ENCODE measurements around the gene MKRN1.
"Not testable (repeated sequence)": the region's sequence is repeated elsewhere in the genome, so short reads cannot be mapped to it uniquely, and the experiment has no call there.

The MKRN1 gene, protein sequence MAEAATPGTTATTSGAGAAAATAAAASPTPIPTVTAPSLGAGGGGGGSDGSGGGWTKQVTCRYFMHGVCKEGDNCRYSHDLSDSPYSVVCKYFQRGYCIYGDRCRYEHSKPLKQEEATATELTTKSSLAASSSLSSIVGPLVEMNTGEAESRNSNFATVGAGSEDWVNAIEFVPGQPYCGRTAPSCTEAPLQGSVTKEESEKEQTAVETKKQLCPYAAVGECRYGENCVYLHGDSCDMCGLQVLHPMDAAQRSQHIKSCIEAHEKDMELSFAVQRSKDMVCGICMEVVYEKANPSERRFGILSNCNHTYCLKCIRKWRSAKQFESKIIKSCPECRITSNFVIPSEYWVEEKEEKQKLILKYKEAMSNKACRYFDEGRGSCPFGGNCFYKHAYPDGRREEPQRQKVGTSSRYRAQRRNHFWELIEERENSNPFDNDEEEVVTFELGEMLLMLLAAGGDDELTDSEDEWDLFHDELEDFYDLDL

DNA sequence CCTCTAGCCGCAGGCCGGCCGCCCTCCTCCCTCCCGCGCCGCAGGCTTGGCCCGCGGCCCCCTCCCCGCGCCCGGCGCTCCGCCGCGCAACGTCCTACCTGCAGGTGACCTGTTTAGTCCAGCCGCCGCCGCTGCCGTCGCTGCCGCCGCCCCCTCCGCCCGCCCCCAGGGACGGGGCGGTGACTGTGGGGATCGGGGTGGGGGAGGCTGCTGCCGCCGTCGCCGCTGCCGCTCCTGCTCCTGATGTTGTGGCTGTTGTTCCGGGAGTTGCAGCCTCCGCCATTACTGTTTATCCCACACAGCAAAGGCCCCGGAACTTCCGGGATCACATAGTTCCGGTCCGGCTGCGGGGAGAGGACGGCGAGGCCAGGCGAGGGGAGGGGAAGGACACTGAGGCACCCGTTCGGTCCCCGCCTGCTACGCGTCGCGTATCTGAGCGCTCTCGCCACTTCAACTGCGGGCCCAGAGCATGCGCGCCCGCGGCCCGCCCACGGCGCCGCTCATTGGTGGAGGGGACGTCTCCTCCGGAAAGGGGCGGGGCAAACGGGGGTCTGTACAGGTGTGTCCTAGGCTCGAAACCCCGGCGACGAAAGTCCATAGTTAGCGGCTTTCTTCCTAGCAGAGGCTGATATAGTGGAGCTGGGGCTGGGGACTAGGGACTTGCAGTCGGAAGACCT, at the start of gene MKRN1:
MKRN1 (minus strand) TSS at position 444 of the 677 bp plus-strand sequence; CDS start at position 283, 161 bp downstream.
- DNase-seq (ENCODE audit: low read depth, low spot score), result peak; percentile 79
- H3K27ac ChIP-seq, result peak within 1 kb of the TSS; percentile 90

DNA sequence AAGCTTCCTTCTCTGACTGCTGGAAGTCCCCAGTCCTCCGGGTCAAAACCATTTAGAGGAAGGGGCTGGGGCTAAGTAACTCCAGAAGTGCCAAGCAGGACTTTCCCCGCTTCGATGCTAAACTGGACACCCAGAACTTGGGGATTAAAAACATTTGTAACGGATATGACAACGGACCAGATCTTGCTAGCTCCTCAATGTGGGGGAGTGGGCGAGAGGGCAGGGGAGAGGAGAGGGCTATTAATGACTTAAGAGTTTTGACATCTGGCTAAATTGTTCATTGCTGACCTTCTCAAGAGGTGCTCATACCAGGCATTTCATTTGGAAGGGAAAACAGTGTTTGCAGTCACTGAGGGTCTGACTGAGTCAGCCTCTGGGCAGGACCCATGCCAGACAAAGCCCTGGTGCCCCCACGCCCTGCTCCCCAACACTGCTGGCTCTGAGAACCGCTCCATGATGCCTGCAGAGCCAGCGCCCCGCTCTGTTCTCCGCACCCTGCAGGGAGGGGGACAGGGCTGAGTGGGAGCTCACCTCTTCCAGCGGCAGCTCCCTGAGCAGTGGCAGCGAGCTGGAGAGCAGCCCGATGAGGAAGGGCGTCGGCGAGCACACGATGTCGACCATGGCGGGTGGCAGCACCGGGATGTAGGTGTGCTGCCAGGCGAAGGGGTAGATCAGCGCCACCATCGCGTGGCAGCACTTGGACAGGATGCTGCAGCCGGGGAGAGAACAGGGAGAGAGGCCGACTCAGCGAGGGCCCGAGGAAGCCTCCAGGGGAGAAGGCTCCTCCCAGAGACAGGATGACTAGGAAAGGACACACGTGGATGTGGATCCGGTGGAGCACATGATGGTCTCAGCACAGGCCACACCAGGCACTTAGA, 47.7 kb upstream of the MKRN1 start:
- DNase-seq (ENCODE audit: low read depth, low spot score), result no peak

GRCh38 chr7:140526214-140526613, 46.9 kb upstream of the MKRN1 start:
- DNase-seq (ENCODE audit: low read depth, low spot score), result no peak
- H3K27ac ChIP-seq, result no peak overlapping the region

More for the DNA sequence above, 47.7 kb upstream of the MKRN1 start:
- H3K27ac ChIP-seq, result no peak overlapping the region

GRCh38 chr7:140525743-140526142, 46.4 kb upstream of the MKRN1 start:
- H3K27ac ChIP-seq, result no peak overlapping the region
- DNase-seq (ENCODE audit: low read depth, low spot score), result no peak

- no peak for DNase-seq (ENCODE audit: low read depth, low spot score)
- H3K27ac ChIP-seq, result no peak overlapping the region
Observed at GRCh38 chr7:140521421-140521820, 42.1 kb upstream of the MKRN1 start.

DNA sequence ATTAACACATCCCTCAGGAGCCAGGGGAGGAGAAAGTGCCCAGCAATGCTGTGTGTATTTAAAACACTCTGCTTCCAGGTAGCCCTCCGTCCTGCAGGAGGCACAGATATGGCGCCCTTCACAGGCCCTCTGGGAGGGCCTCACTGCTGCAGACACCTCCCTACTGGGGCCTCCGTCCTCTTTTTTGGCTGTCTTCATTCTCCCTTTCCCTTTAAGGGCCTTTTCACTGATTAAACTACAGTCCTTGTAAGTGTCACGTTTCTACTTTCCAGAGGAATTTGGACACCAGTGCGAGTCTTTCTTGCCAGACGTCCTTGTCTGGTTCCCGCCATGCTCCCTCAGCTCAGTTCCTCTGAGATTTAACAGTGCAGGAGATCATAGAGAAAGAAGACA, 39.7 kb upstream of the MKRN1 start:
- no peak overlapping the region for H3K27ac ChIP-seq

DNA sequence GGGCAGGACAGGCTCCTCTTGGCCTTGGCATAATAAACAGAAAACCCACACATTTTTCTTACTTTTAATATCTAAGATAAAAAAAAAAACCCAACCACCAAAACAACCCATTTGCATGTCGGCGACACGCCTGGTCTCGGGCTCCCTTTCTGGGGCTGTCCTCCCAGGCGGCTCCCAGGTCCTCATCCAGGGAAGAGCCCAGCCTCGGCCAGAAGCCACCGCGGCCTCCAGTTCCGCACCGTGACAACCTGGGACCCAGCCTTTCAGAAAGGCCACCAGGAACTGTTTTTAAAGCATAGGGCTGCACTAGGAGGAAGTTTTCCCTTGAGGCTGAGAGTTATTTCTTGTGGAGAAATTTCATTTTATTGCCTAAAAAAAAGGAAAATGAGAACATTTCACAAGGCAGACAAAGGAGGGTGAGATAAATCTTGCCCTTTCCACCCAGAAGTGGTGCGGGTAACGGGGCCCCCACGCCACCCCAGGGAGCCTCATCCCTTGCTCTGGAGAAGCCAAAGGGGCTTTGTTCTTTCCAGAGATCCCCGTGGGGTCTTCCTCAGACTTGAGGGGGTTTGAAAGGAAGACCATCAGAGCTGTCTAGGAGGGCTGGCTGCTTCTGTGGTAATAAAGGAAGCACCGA, 39.2 kb upstream of the MKRN1 start:
- no peak for DNase-seq (ENCODE audit: low read depth, low spot score)
- no peak overlapping the region for H3K27ac ChIP-seq

More for the DNA sequence above, 39.7 kb upstream of the MKRN1 start:
- no peak for DNase-seq (ENCODE audit: low read depth, low spot score)

DNA sequence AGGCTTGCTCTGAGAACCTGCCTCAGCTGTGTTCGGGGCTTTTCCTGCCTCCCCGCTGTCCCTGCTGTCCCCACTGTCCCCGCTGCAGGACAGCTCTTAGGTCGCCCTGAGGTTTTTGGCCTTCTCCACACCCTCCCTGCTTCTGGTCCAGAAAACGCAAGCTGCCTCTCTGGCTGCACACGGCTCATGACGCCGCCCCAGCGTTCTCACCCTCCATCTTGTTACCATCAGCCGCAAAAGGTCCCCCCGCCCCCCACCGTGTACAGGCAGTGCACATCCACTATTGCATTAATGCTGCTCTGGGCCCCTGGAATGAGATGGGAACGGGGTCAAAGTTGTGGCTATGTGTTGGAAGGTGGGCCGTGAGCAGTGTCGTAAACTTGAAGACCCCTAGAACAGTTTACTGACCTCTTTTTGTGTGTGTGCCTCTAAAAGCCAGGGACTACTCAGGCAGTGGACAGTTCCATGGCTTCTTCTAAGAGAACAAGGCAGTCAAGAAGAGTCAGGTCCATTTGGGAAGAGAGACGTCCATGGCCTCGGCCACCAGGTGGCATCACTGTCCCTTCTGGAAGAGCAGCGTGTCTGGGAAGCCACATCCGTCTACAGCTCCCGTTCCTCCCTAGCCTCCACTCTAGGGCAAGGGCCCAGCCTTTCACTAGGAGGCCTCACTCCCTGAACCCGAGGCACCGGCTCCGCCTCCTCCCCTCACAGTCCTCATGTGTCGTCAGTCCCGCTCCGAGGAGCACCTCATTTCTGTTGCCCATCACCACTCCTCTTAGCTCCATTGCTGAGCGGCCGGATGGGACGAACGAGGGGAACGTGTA, 38.5 kb upstream of the MKRN1 start:
- H3K27ac ChIP-seq, result no peak overlapping the region

GRCh38 chr7:140512317-140513000, 33.2 kb upstream of the MKRN1 start:
- DNase-seq (ENCODE audit: low read depth, low spot score), result no peak
- H3K27ac ChIP-seq, result no peak overlapping the region

More for the DNA sequence above, 38.5 kb upstream of the MKRN1 start:
- no peak for DNase-seq (ENCODE audit: low read depth, low spot score)

GRCh38 chr7:140509789-140510188, 30.5 kb upstream of the MKRN1 start:
- no peak overlapping the region for H3K27ac ChIP-seq

DNA sequence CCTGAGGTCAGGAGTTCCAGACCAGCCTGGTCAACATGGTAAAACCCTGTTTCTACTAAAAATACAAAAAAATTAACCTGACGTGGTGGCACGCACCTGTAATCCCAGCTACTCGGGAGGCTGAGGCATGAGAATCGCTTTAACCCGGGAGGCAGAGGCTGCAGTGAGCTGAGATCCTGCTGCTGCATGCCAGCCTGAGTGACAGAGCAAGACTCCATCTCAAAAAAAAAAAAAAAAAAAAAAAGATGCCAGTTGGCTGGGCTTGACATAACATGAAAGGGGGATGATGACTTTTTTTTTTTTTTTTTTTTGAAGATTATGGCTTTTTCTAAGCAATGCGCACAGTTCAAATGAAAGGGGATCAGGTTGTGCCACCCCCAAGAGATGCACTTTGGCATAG, 28.3 kb upstream of the MKRN1 start:
- not testable (repeated sequence) for DNase-seq (ENCODE audit: low read depth, low spot score); H3K27ac ChIP-seq

More at GRCh38 chr7:140509789-140510188, 30.5 kb upstream of the MKRN1 start:
- no peak for DNase-seq (ENCODE audit: low read depth, low spot score)

DNA sequence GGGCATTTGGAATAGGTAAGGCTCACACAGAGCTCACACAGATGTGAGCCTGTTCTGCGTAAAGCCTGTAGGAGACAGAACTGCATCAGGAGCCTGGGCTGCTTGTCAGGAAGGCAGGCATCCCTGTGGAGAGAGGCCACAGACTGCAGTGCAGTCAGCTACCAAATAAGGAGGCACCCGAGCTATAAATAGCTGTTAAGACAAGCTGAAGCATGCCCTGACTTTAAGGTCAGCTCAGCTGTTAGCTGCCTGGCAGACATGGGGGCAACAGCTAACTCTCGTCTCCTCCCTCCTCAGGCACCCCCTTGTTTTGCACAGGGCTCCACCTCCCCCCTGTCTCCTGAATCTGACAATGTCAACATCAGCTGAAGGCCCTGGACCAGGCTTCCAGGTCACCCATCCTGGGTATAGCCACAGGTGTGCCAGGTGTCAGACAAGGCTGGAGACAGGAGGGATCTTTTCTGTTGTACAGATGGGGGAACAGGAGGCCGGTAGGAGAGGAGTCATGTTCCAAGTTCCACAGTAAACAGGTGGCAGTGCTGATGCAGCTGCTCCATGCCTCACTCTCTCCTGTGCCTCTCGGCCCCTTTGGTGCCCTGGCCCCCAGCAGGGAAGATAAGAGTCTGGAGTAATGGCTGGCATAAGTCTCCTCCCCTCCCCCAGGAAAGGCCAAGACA, 27.6 kb upstream of the MKRN1 start:
- no peak for DNase-seq (ENCODE audit: low read depth, low spot score)
- no peak overlapping the region for H3K27ac ChIP-seq

DNA sequence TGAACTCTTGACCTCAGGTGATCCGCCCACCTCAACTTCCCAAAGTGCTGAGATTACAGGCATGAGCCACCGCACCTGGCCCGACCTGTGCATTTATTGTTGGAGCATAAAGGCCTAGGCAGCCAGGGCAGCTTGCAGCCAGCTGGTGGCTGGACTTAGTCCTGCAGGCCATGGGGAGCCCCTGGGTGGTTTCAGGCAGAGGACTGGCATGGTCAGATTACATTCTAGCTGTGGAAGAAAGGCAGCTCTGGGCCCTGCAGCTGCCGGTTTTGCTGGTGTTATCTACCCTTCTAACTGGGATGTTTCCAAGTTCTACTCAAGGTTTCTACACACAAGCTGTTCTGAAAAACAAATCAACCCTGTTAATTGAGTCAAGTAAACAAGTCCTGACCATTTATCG, 22.7 kb upstream of the MKRN1 start:
- no peak for DNase-seq (ENCODE audit: low read depth, low spot score)
- no peak overlapping the region for H3K27ac ChIP-seq

GRCh38 chr7:140497807-140498206, 18.5 kb upstream of the MKRN1 start:
- H3K27ac ChIP-seq; DNase-seq (ENCODE audit: low read depth, low spot score): not testable (repeated sequence)

DNA sequence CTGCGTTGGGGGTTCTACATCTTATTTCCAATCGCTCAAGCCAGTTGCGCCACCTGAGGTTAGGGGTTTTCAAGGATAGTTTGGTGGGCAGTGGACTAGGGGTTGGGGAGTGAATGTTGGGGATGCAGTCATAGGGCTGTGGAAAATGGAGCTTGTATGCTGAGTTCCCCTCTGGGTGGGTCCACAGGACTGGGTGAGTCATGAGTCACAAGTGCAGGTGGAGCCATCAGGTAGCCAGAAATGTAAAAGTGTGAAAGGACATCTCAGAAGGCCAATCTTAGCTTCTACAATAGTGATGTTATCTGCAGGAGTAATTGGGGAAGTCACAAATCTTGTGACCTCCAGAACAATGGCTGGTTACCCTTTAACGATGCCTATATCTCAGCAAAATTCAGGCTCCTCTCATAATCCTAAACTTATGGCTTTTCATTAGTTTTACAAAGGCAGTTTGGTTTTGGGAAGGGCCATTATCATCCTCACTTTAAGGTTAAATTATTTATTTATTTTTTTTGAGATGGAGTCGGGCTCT, 18.0 kb upstream of the MKRN1 start:
- no peak overlapping the region for H3K27ac ChIP-seq
- DNase-seq (ENCODE audit: low read depth, low spot score), result no peak

DNA sequence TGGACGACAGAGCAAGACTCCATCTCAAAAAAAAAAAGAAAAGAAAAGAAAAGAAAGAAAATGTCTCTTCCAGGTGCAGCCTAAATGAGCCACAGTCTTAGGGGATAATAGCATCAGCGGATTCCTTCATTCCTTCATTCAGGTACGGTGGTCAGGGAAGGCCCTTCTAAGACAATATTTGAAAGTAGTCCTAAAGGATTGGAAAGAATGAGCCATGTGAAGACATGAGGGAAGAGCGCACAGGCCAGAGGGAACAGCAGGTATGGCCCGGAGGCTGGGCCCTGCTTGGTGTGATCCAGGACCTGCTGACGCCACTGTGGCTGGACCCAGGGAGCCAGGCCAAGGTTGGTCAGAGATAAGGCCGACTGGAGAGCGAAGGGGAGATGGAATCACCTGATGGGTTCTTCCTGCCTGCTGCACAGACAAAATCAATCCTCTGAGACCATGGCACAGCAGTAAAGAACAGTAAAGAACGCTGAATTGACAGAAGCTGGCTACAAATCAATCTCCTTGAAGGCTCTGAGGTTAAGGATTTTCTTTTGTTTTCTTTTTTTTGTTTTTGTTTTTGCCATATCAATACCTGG, 16.3 kb upstream of the MKRN1 start:
- no peak overlapping the region for H3K27ac ChIP-seq
- no peak for DNase-seq (ENCODE audit: low read depth, low spot score)

GRCh38 chr7:140494867-140495266, 15.6 kb upstream of the MKRN1 start:
- H3K27ac ChIP-seq, result no peak overlapping the region
- DNase-seq (ENCODE audit: low read depth, low spot score), result no peak

- no peak for DNase-seq (ENCODE audit: low read depth, low spot score)
- H3K27ac ChIP-seq, result no peak overlapping the region
Observed at GRCh38 chr7:140489026-140489359, 9.7 kb upstream of the MKRN1 start.

Measured in epithelial cell of prostate (primary cell).